ENCODE measurements around the gene SPEG. TPM values are rescaled to one million over a fixed set of nuclear protein-coding genes. Genes with fewer than 3 reads are reported as not detected.

SPEG gene
- total and polyA plus RNA-seq, 3 donors from 2014 or later: 16.0 to 24.3 (median 23.0) TPM

DNA sequence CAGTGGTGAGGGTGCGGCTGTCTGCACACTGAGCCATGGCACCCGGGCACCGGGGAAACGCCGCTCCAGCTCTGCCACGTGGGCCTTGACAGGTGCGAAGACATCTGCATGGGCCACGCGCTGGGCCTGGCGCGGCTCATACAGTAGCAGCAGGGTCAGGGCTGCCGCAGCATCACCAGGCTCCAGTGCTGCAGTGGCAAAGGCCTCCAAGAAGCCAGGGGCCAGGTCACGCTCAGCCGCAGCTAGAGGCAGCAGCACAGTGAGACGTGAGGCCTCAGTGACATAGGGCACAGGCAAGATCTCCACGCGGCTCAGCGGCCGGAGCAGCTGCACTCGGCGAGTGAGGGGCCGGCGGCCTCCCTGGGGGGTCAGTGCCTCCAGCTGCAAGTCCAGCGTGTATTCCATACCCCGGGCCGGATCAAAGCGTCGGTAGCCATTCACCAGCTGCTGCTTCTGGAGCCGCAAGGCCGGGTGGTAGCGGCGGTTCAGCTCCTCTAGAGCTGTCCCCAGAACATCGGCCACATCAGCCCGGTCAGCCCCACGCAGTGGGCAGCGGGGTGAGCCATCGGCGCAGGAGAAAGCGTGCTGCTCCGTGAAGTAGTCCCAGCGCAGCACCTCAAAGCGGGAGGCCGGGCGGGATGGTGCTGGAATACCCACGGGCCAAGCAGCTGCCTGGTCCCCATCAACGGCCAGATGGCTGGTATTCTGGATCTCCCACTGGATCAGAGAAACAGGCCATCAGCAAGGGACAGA, 105.5 kb downstream of the SPEG start:
- H3K27me3 ChIP-seq: no peaks in the 10 kb centered on the region
- WGBS, 2 donors: 90 to 100% methylated on average over 1 to 46 of the region's 46 CpGs
- H3K4me1 ChIP-seq: peaks cover 34% of the 10 kb centered on the region
- no peaks in the 10 kb centered on the region for H3K36me3 ChIP-seq (ENCODE audit: low read depth, missing control alignments)
- no peak overlapping the region for H3K4me3 ChIP-seq
- intact Hi-C loops (cut with DNase I; ENCODE audit: low total_unique reads): loop anchor here (5.0 kb wide), 1 partner anchor 97 kb away; no protein-coding TSS in a partner anchor
- H3K9me3 ChIP-seq: no peaks in the 10 kb centered on the region
- TF ChIP-seq CTCF (IDR thresholded peaks at IDR 0.05): no peak
- TF ChIP-seq POLR2A (IDR thresholded peaks at IDR 0.05): no peak
- no peak overlapping the region for H3K27ac ChIP-seq
- no peak for DNase-seq

- Histone ChIP-seq H3K4me1 (peaks cover 34% of the 10 kb centered on the region), H3K9me3 (no peaks in the 10 kb centered on the region), H3K27me3 (no peaks in the 10 kb centered on the region), H3K36me3 (ENCODE audit: low read depth, missing control alignments) (no peaks in the 10 kb centered on the region), H3K27ac (no peak overlapping the region), H3K4me3 (no peak overlapping the region)
- DNase-seq: no peak
- 84 to 88% methylated on average over 12 of the region's 12 CpGs for WGBS, 2 donors
- intact Hi-C loops (cut with DNase I; ENCODE audit: low total_unique reads): loop anchor here (5.0 kb wide), 1 partner anchor 96 kb away; no protein-coding TSS in a partner anchor
- no peak for TF ChIP-seq CTCF (IDR thresholded peaks at IDR 0.05)
- no peak for TF ChIP-seq POLR2A (IDR thresholded peaks at IDR 0.05)
Measured at GRCh38 chr2:219540784-219541504, 106.3 kb downstream of the SPEG start.

DNA sequence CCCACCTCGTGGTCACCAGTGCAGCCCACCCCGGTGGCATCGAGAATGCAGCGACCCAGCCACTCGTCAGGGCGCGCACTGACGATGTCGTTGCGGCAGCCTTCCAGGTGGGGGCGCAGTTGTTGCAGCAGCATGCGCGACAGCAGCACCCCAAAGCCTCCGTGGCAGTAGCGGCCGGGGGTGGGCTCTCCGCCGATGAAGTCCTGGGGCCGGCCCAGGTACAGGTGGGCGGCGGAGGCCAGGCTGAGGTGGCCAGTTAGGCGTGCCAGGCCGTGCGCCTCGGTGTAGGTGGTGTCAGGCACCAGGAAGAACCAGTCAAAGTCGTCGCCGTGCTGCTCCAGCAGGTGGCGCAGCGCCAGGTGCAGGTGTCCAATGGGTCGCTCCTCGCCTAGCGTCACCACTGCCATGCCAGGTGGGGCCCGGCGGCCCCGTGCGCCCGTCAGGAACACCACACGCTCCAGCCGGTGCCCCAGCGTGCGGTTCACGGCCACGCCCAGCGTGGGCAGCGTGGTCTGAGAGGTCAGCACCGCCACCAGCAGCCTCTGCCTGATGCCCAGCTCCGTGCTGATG, 107.1 kb downstream of the SPEG start:
- H3K27ac ChIP-seq: peak overlapping the region in 1 of 2 donors; percentile 85
- peak; percentile 88 for DNase-seq
- no peaks in the 10 kb centered on the region for H3K36me3 ChIP-seq (ENCODE audit: low read depth, missing control alignments)
- intact Hi-C loops (cut with DNase I; ENCODE audit: low total_unique reads): loop anchor here (5.0 kb wide), 1 partner anchor 96 kb away; no protein-coding TSS in a partner anchor
- H3K27me3 ChIP-seq: no peaks in the 10 kb centered on the region
- no peaks in the 10 kb centered on the region for H3K9me3 ChIP-seq
- WGBS, 2 donors: 10% methylated on average over 19 to 44 of the region's 48 CpGs
- TF ChIP-seq POLR2A (IDR thresholded peaks at IDR 0.05) (no peak), CTCF (IDR thresholded peaks at IDR 0.05) (peak; percentile 93 to 97 (median 95))
- H3K4me3 ChIP-seq: peak overlapping the region in 1 of 2 donors; percentile 80
- H3K4me1 ChIP-seq: peaks cover 34% of the 10 kb centered on the region

- TF ChIP-seq POLR2A (IDR thresholded peaks at IDR 0.05): no peak
- no peak for TF ChIP-seq CTCF (IDR thresholded peaks at IDR 0.05)
- peaks cover 30% of the 10 kb centered on the region for H3K4me1 ChIP-seq
- peak; percentile 41 for DNase-seq
Measured at GRCh38 chr2:219542931-219543595, 108.4 kb downstream of the SPEG start.

More at GRCh38 chr2:219542931-219543595, 108.4 kb downstream of the SPEG start:
- H3K27me3 ChIP-seq: no peaks in the 10 kb centered on the region
- intact Hi-C loops (cut with DNase I; ENCODE audit: low total_unique reads): loop anchor here (5.0 kb wide), 1 partner anchor 94 kb away; no protein-coding TSS in a partner anchor
- H3K36me3 ChIP-seq (ENCODE audit: low read depth, missing control alignments): no peaks in the 10 kb centered on the region
- H3K9me3 ChIP-seq: no peaks in the 10 kb centered on the region
- peak overlapping the region; percentile 80 to 86 for H3K4me3 ChIP-seq
- 0 to 4% methylated on average over 11 to 28 of the region's 66 CpGs for WGBS, 2 donors
- peak overlapping the region; percentile 85 to 94 for H3K27ac ChIP-seq
